ENCODE results near the gene DIPK1B.
A peak's percentile ranks its signal among the peaks of the same experiment; 100 is the strongest.
"Not testable (repeated sequence)": the region's sequence is repeated elsewhere in the genome, so short reads cannot be mapped to it uniquely, and the experiment has no call there.

Gene DIPK1B

DNA sequence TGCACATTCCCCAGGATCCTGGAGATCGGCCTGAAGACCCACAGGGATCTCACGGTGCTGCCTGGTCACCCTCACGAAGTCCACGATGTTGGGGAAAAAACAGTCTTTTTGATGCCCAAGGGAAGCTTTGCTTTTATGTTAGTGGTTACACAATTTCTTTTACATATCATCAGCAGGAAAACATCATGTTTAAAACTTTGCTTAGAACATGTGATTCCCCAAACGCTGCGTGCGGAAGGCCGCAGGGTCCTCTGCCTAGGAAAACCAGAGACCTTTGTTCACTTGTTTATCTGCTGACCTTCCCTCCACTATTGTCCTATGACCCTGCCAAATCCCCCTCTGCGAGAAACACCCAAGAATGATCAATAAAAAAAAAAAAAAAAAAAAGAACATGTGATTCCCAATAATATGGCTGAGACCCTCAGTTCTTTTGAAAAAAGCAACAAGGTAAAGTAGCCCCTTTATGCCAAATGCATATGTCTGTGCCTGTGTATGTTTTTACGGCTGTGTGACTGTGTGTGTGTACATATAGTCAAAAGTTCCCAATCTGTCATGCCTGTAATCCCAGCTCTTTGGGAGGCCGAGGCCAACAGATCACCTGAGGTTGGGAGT is 13.6 kb upstream of the DIPK1B start:
- Histone ChIP-seq H3K9me3 (ENCODE audit: control insufficient read depth in 1 of 2, low read length in 2 of 2) (no peaks in the 10 kb centered on the region), H3K27me3 (ENCODE audit: control insufficient read depth in 1 of 2, insufficient read depth in 2 of 2, low read length in 2 of 2) (peaks cover 10% of the 10 kb centered on the region in 2 donors), H3K27ac (ENCODE audit: low read depth, low read length) (no peak overlapping the region)

DNA sequence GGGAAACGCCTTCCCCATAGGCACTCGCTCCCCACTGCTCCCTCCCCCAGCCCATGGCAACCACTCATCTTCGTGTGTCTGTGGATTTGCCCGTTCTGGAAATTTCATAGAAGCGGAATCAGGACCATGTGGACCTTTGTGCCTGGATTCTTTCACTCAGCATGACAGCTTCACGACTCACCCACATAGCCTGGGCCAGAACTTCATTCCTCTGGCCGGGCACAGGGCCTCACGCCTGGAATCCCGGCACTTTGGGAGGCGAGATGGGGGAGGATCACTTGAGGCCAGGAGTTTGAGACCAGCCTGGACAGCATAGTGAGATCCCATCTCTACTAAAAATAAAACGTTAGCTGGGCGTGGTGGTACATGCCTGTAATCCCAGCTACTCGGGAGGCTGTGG is 12.1 kb upstream of the DIPK1B start:
- Histone ChIP-seq H3K4me3 (ENCODE audit: low read depth in 1 of 2, low read length in 2 of 2) (no peak overlapping the region), H3K27ac (ENCODE audit: low read depth, low read length) (no peak overlapping the region), H3K27me3 (ENCODE audit: control insufficient read depth in 1 of 2, insufficient read depth in 2 of 2, low read length in 2 of 2) (peaks cover 10% of the 10 kb centered on the region in 2 donors), H3K4me1 (ENCODE audit: control insufficient read depth in 1 of 2, insufficient read depth in 2 of 2, low read length in 2 of 2) (peaks cover 27 to 52% of the 10 kb centered on the region in 2 donors), H3K36me3 (ENCODE audit: control insufficient read depth in 1 of 2, insufficient read depth in 2 of 2, low read length in 2 of 2) (no peaks in the 10 kb centered on the region), H3K9me3 (ENCODE audit: control insufficient read depth in 1 of 2, low read length in 2 of 2) (no peaks in the 10 kb centered on the region), H3K9ac (ENCODE audit: low read depth in 1 of 2, low read length in 2 of 2) (no peak overlapping the region)

More for the DNA sequence above, 13.6 kb upstream of the DIPK1B start:
- no peak overlapping the region for H3K9ac ChIP-seq (ENCODE audit: low read depth in 1 of 2, low read length in 2 of 2)
- no peak overlapping the region for H3K4me3 ChIP-seq (ENCODE audit: low read depth in 1 of 2, low read length in 2 of 2)
- H3K36me3 ChIP-seq (ENCODE audit: control insufficient read depth in 1 of 2, insufficient read depth in 2 of 2, low read length in 2 of 2): no peaks in the 10 kb centered on the region
- peaks cover 27 to 56% of the 10 kb centered on the region in 2 donors for H3K4me1 ChIP-seq (ENCODE audit: control insufficient read depth in 1 of 2, insufficient read depth in 2 of 2, low read length in 2 of 2)

DNA sequence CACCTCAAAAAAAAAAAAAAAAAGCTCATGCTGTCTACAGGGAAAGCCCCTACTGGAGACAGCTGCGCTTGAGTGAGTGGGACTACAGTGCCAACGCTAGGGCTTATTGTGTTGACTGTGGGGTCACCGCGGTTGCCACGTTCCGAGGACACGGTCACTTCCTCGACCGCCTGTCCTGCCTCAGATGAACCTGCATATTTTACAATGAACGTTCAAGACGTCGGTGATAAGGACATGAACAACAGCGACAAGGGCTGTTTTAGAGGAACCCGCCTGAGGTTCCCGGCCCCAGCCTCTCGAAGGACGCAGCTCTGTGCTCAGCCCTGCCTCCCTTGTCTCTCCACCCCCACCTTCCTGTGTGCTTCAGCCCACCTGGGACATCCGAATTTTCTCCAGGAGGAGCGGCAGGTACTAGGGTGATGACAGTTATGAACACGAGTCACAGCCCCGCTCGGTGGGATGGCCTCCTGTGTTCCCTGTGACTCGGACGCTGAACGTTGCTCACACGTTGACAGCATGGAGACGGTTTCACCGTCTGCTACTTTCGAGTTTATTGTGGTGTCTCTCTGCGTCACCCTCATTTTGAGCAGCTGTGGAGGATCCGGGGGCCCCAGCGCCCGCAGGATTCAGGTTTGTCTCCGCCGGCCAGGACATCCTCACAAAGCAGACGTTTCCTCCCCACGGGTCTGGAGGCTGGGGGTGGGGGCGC is 11.3 kb upstream of the DIPK1B start:
- no peaks in the 10 kb centered on the region for H3K36me3 ChIP-seq (ENCODE audit: control insufficient read depth in 1 of 2, insufficient read depth in 2 of 2, low read length in 2 of 2)
- no peaks in the 10 kb centered on the region for H3K9me3 ChIP-seq (ENCODE audit: control insufficient read depth in 1 of 2, low read length in 2 of 2)
- peak overlapping the region; percentile 45 to 46 for H3K4me3 ChIP-seq (ENCODE audit: low read depth in 1 of 2, low read length in 2 of 2)
- H3K27ac ChIP-seq (ENCODE audit: low read depth, low read length): no peak overlapping the region
- peaks cover 22 to 47% of the 10 kb centered on the region in 2 donors for H3K4me1 ChIP-seq (ENCODE audit: control insufficient read depth in 1 of 2, insufficient read depth in 2 of 2, low read length in 2 of 2)
- peaks cover 10% of the 10 kb centered on the region in 2 donors for H3K27me3 ChIP-seq (ENCODE audit: control insufficient read depth in 1 of 2, insufficient read depth in 2 of 2, low read length in 2 of 2)
- peak overlapping the region in 1 of 2 donors; percentile 60 for H3K9ac ChIP-seq (ENCODE audit: low read depth in 1 of 2, low read length in 2 of 2)

DNA sequence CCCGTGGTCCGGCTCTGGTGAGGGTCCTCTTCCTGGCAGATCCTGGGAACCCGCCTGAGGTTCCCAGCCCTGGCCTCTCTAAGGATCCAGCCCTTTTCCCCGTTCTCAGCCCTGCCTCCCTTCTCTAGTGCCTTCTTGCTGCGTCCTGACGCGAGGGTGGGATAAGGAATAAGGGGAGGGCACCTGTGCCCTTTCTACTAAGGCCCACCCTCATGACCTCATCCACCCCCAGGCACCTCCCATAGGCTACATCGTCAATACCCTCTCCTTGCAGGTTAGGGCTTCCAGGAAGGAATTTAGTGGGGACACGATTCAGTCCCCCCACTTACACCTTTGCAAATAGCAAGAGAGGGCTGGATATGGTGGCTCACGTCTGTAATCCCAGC is 10.7 kb upstream of the DIPK1B start:
- Histone ChIP-seq H3K4me3 (ENCODE audit: low read depth in 1 of 2, low read length in 2 of 2) (peak overlapping the region in 1 of 2 donors; percentile 45), H3K27me3 (ENCODE audit: control insufficient read depth in 1 of 2, insufficient read depth in 2 of 2, low read length in 2 of 2) (peaks cover 10% of the 10 kb centered on the region in 2 donors), H3K9me3 (ENCODE audit: control insufficient read depth in 1 of 2, low read length in 2 of 2) (no peaks in the 10 kb centered on the region), H3K9ac (ENCODE audit: low read depth in 1 of 2, low read length in 2 of 2) (peak overlapping the region in 1 of 2 donors; percentile 60), H3K4me1 (ENCODE audit: control insufficient read depth in 1 of 2, insufficient read depth in 2 of 2, low read length in 2 of 2) (peaks cover 17 to 43% of the 10 kb centered on the region in 2 donors), H3K27ac (ENCODE audit: low read depth, low read length) (no peak overlapping the region), H3K36me3 (ENCODE audit: control insufficient read depth in 1 of 2, insufficient read depth in 2 of 2, low read length in 2 of 2) (no peaks in the 10 kb centered on the region)

DNA sequence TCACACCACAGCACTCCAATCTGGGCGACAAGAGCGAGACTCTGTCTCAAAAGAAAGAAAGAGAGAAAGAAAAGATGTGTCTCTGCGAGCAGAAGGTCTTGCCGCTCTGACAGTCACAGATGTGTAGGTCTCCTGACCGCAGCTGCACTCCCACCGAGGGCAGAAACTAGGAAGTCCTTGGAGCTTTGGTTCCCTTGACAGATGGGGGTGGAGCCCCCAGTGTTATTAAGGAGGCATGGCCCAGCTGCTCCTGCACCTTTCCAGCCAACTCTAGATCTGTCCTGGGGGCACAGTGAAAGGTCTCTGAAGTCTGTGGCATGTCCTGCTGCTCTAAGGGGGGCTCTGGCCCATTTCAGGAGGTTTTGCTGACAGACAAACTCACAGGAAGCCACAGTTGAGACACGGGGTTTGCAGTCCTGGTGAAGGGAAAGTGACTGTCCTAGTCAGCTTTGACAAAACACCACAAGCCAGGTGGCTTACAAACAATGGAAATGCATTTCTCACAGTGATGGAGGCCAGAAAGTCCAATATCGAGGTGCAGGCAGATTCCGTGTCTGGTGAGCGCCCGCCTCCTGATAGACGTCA is 9.0 kb upstream of the DIPK1B start:
- no peaks in the 10 kb centered on the region for H3K9me3 ChIP-seq (ENCODE audit: control insufficient read depth in 1 of 2, low read length in 2 of 2)
- H3K27ac ChIP-seq (ENCODE audit: low read depth, low read length): no peak overlapping the region
- peaks cover 6 to 32% of the 10 kb centered on the region in 2 donors for H3K4me1 ChIP-seq (ENCODE audit: control insufficient read depth in 1 of 2, insufficient read depth in 2 of 2, low read length in 2 of 2)
- H3K27me3 ChIP-seq (ENCODE audit: control insufficient read depth in 1 of 2, insufficient read depth in 2 of 2, low read length in 2 of 2): peaks cover 10% of the 10 kb centered on the region in 2 donors
- H3K9ac ChIP-seq (ENCODE audit: low read depth in 1 of 2, low read length in 2 of 2): no peak overlapping the region
- H3K4me3 ChIP-seq (ENCODE audit: low read depth in 1 of 2, low read length in 2 of 2): no peak overlapping the region
- no peaks in the 10 kb centered on the region for H3K36me3 ChIP-seq (ENCODE audit: control insufficient read depth in 1 of 2, insufficient read depth in 2 of 2, low read length in 2 of 2)

DNA sequence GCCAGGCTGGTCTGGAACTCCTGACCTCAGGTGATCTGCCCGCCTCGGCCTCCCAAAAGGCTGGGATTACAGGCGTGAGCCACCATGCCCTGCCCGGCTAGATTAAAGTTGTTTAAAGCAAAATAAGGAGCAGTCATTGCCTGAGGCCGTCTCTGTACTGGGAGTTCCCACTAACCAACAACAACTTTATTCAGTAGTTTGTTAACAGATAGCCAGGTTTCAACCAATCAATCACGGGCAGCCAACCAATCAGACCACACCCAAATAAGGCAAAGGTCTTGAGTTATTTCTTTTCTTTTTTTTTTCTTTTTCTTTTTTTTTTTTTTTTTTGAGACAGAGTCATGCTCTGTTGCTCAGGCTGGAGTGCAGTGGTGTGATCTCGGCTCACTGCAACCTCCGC is 7.6 kb upstream of the DIPK1B start:
- not testable (repeated sequence) for H3K36me3 ChIP-seq (ENCODE audit: control insufficient read depth in 1 of 2, insufficient read depth in 2 of 2, low read length in 2 of 2); H3K27ac ChIP-seq (ENCODE audit: low read depth, low read length); H3K4me3 ChIP-seq (ENCODE audit: low read depth in 1 of 2, low read length in 2 of 2); H3K9me3 ChIP-seq (ENCODE audit: control insufficient read depth in 1 of 2, low read length in 2 of 2); H3K27me3 ChIP-seq (ENCODE audit: control insufficient read depth in 1 of 2, insufficient read depth in 2 of 2, low read length in 2 of 2); H3K9ac ChIP-seq (ENCODE audit: low read depth in 1 of 2, low read length in 2 of 2)
- peaks cover 6 to 29% of the 10 kb centered on the region in 2 donors for H3K4me1 ChIP-seq (ENCODE audit: control insufficient read depth in 1 of 2, insufficient read depth in 2 of 2, low read length in 2 of 2)

DNA sequence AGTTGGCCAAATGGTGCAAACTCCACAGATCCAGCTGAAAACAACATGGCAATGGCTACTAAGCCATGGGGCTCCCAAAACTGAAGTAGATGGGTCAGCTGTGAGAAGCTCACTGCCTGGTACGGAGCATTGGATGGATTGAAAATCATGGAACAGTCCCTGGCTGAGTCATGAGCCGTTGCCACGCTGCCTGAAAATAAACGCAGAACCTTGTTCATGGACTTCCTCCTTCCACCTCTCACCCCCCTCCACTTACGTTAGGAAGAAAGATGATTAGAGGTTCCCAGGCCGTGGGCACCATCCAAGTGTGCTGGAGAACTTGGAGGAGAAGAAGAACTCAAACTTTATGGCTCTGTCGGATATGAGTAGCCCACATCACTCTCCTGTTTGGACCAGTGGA is 6.8 kb upstream of the DIPK1B start:
- H3K27ac ChIP-seq (ENCODE audit: low read depth, low read length): no peak overlapping the region

DNA sequence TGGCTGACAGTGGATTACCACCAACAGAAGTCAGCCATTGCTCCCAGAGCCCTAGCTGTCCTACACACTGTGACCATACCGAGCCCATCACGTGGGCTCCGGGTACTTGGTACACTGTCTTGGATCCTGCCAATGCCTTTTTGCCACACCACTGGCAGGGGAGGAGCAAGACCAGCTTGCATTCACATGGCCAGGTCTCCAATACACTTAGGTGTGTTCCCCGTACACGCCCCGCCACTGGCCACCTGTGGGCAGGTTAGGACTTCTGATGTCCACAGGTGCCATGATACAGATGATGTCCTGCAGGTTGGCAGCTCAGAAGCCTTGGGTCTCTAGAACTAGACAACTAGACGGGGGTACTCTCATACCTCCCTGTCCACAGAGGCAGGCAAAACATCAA is 5.4 kb upstream of the DIPK1B start:
- H3K27me3 ChIP-seq (ENCODE audit: control insufficient read depth in 1 of 2, insufficient read depth in 2 of 2, low read length in 2 of 2): peaks cover 6 to 11% of the 10 kb centered on the region in 2 donors
- H3K36me3 ChIP-seq (ENCODE audit: control insufficient read depth in 1 of 2, insufficient read depth in 2 of 2, low read length in 2 of 2): no peaks in the 10 kb centered on the region
- no peak overlapping the region for H3K27ac ChIP-seq (ENCODE audit: low read depth, low read length)
- peaks cover 6 to 13% of the 10 kb centered on the region in 2 donors for H3K4me1 ChIP-seq (ENCODE audit: control insufficient read depth in 1 of 2, insufficient read depth in 2 of 2, low read length in 2 of 2)
- no peak overlapping the region for H3K9ac ChIP-seq (ENCODE audit: low read depth in 1 of 2, low read length in 2 of 2)
- no peak overlapping the region for H3K4me3 ChIP-seq (ENCODE audit: low read depth in 1 of 2, low read length in 2 of 2)
- H3K9me3 ChIP-seq (ENCODE audit: control insufficient read depth in 1 of 2, low read length in 2 of 2): no peaks in the 10 kb centered on the region

More for the DNA sequence above, 6.8 kb upstream of the DIPK1B start:
- H3K9me3 ChIP-seq (ENCODE audit: control insufficient read depth in 1 of 2, low read length in 2 of 2): no peaks in the 10 kb centered on the region
- no peak overlapping the region for H3K4me3 ChIP-seq (ENCODE audit: low read depth in 1 of 2, low read length in 2 of 2)
- no peak overlapping the region for H3K9ac ChIP-seq (ENCODE audit: low read depth in 1 of 2, low read length in 2 of 2)
- H3K27me3 ChIP-seq (ENCODE audit: control insufficient read depth in 1 of 2, insufficient read depth in 2 of 2, low read length in 2 of 2): peaks cover 5 to 14% of the 10 kb centered on the region in 2 donors
- peaks cover 6 to 26% of the 10 kb centered on the region in 2 donors for H3K4me1 ChIP-seq (ENCODE audit: control insufficient read depth in 1 of 2, insufficient read depth in 2 of 2, low read length in 2 of 2)
- H3K36me3 ChIP-seq (ENCODE audit: control insufficient read depth in 1 of 2, insufficient read depth in 2 of 2, low read length in 2 of 2): no peaks in the 10 kb centered on the region

DNA sequence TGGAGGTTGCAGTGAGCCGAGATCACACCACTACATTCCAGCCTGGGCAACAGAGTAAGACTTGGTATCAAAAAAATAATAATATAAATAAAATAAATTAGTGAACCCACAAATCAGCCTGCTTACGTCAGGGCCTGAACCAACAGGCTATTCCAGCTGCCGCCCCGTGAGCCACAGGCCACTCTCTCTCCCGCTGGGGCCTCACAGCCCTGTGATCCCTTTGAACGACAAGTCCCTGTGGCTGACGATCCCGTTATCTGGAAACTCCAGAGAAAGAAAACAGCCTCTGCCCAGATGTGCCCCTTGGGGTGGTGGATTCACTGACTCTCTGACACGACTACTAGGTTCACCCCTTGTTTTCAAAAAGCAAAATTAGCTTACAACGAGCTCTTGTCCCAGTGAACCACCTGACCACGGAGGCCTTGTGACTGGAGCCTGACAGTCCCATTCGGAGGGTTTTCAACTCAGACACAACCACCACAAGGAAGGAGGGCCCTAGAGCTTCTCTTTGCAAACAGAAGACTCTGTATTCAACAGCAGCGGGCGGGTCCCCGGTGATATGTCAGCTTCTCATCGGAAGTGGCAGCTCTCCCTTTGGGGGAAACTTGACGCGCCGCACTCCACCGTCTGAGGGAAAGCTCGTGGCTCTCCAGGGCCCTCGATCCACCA is 4.4 kb upstream of the DIPK1B start:
- no peaks in the 10 kb centered on the region for H3K36me3 ChIP-seq (ENCODE audit: control insufficient read depth in 1 of 2, insufficient read depth in 2 of 2, low read length in 2 of 2)
- H3K27ac ChIP-seq (ENCODE audit: low read depth, low read length): no peak overlapping the region
- H3K9ac ChIP-seq (ENCODE audit: low read depth in 1 of 2, low read length in 2 of 2): no peak overlapping the region
- peaks cover 10 to 14% of the 10 kb centered on the region in 2 donors for H3K27me3 ChIP-seq (ENCODE audit: control insufficient read depth in 1 of 2, insufficient read depth in 2 of 2, low read length in 2 of 2)
- H3K4me3 ChIP-seq (ENCODE audit: low read depth in 1 of 2, low read length in 2 of 2): no peak overlapping the region
- no peaks in the 10 kb centered on the region for H3K9me3 ChIP-seq (ENCODE audit: control insufficient read depth in 1 of 2, low read length in 2 of 2)
- H3K4me1 ChIP-seq (ENCODE audit: control insufficient read depth in 1 of 2, insufficient read depth in 2 of 2, low read length in 2 of 2): peaks cover 6 to 13% of the 10 kb centered on the region in 2 donors
